ENCODE data around the gene KIF13A.

KIF13A gene

DNA sequence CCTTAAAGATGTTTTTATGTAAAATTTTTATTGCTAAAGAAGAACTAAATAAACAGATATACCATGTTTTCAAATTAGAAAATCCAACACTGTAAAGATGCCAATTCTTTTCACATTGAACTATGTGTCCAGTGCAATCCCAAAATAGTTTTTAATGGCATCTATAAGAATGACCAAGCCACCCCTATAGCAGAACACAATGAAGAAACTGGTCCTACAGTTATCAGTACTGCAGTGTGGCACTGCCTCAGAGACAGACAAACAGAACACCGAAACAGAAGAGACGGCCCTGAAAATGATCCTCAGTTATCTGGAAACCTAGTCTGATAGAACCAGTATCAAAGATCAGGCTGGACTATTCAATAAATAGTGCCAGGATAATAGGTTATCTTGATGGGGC lies 41.9 kb downstream of the KIF13A start:
- FAIRE-seq (no peak), DNase-seq (ENCODE audit: insufficient read length, low spot score) (no peak)
- no peak for TF ChIP-seq CTCF (IDR thresholded peaks at IDR 0.05; ENCODE audit: insufficient read depth, missing control alignments)

- DNase-seq (ENCODE audit: insufficient read length, low spot score) (no peak), FAIRE-seq (no peak)
- TF ChIP-seq CTCF (IDR thresholded peaks at IDR 0.05; ENCODE audit: insufficient read depth, missing control alignments): no peak
These were observed 42.3 kb downstream of the KIF13A start for GRCh38 chr6:17945111-17945510.

DNA sequence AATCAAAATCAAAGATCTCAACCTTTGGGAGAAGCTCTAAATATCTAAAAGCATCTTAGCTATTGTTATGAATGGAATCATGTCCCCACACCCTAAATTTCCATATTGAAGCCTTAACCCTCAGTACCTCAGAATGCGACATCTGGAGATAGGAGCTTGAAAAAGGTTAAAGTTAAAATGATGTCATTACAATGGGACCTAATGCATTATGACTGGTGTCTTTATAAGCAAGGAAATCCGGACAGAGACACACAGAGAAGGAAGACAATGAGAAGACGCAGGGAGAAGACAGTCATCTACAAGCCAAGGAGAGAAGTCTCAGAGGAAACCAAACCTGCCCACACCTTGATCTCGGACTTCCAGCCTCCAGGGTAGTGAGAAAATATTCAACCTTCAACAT lies 46.1 kb downstream of the KIF13A start:
- DNase-seq (ENCODE audit: insufficient read length, low spot score) (no peak), FAIRE-seq (no peak)
- TF ChIP-seq CTCF (IDR thresholded peaks at IDR 0.05; ENCODE audit: insufficient read depth, missing control alignments): no peak

DNA sequence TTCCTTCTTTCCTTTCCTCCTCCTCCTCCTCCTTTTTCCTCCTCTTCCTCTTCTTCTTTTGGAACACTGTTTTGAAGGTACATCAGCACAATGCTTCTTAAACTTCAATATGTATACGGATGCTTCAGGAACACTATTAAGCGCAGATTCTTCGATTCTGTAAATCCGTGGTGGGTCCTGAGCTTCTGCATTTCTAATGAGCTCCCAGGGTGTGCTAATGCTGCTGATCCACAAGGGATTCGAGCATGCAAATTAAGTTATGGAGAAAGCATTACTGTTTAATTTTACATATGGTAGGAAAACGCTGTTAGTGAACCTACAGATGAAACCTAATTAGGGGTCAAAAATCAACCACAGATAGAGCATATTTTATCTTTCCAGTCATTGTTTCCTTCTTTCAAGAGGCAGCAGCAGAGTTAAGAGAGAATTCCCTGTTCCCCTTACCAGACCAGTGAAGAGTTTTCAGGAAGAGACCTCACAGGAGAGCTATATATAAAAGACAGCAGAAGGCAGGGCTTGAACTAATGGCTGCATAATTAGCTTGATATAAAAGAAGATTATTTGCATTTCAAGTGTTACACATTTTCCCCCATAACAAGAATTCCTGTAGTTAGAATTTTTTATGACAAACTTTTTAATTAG lies 47.2 kb downstream of the KIF13A start:
- no peak for TF ChIP-seq CTCF (IDR thresholded peaks at IDR 0.05; ENCODE audit: insufficient read depth, missing control alignments)
- DNase-seq (ENCODE audit: insufficient read length, low spot score): no peak
- FAIRE-seq: no peak

GRCh38 chr6:17938901-17939300 lies 48.5 kb downstream of the KIF13A start:
- no peak for DNase-seq (ENCODE audit: insufficient read length, low spot score)
- TF ChIP-seq CTCF (IDR thresholded peaks at IDR 0.05; ENCODE audit: insufficient read depth, missing control alignments): no peak
- no peak for FAIRE-seq

DNA sequence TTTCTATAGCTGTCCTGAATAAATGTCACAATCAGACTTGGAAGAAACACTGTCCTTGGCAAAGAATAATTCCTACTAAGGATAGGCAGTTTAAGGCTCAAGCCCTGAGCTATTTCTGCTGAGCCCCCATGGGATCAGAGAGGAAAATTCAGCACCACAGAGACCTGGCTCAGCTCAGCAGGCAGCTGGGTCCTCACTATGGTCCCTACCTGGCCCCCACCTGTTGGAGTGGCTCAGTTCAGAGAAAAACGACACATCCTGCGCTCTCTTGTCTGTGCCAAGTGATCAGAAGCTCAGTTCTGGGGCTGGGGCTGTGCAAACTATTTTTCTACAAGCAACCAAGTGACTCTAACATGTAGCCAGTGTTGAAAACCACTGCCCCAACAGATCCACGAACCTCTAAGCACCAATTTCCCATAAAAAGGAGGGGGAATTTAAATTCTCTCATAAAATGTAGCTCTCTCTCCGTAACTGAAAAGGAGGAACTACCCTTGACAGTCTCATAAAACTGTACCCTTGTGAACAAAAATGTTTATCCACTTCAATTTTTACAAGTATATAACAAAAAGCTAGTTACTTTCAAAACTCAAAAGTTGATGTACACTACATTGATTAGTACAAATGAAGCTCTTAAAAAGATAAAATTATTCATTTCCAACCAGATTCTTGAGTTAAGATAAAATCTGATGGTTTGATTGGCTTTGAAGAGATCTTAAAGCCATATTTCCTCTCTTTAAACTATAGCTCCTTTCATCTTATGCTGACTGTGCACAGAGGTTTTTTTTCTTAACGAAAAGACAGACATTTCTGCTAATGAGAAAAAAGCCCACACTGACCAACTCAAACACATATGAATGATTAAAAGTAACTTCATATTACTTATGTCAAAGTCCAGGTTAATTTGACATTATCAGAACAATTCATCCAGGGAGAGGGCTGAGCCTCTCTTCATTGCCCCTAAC lies 52.0 kb downstream of the KIF13A start:
- no peak for DNase-seq (ENCODE audit: insufficient read length, low spot score)
- no peak for FAIRE-seq
- TF ChIP-seq CTCF (IDR thresholded peaks at IDR 0.05; ENCODE audit: insufficient read depth, missing control alignments): no peak

DNA sequence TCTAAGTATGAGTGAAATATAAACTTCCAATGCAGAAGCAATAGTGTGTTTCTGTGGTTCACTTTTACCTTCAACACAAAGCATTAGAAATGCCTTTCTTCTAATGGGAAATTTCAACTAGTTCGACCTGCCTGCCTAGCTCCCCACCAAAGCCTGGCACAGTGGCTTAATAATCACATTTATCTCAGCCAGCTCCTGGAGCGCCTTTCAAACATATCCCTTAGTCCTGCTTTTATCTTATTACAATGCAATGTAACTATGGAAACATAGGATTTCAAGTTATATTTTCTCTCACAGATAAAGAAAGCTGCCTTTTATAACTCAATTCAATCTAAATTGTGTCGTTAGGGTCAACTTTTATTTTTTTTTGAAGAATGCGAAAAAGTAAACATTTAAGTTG lies 53.7 kb downstream of the KIF13A start:
- FAIRE-seq: no peak

More for the DNA sequence above, 53.7 kb downstream of the KIF13A start:
- no peak for DNase-seq (ENCODE audit: insufficient read length, low spot score)
- TF ChIP-seq CTCF (IDR thresholded peaks at IDR 0.05; ENCODE audit: insufficient read depth, missing control alignments): no peak

Data from D721Med (cell line).